GM19372 (cell line): Measurements from ENCODE around the gene CNTNAP2.
"Not testable (repeated sequence)": the region's sequence is repeated elsewhere in the genome, so short reads cannot be mapped to it uniquely, and the experiment has no call there.

ENCODE experiments used
- ATAC-seq: cut with Tn5 transposase; IDR thresholded peaks from one replicate; pipeline ENCODE4 v1.9.1; 2021; ENCODE audit warnings: mild to moderate bottlenecking, low read depth, moderate library complexity; ENCODE audit not compliant: unreplicated experiment

Gene CNTNAP2

DNA sequence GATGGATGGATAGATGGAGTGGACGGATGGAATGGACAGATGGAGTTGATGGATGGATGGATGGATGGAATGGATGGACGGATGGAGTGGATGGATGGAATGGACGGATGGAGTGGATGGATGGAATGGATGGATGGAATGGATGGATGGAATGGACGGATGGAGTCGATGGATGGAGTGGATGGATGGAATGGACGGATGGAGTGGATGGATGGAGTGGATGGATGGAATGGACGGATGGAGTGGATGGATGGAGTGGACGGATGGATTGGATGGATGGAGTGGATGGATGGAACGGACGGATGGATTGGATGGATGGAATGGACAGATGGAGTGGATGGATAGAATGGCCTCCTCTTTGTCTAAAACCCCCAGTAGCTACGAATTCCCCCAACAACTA is 2214.9 kb downstream of the CNTNAP2 start:
- not testable (repeated sequence) for ATAC-seq

DNA sequence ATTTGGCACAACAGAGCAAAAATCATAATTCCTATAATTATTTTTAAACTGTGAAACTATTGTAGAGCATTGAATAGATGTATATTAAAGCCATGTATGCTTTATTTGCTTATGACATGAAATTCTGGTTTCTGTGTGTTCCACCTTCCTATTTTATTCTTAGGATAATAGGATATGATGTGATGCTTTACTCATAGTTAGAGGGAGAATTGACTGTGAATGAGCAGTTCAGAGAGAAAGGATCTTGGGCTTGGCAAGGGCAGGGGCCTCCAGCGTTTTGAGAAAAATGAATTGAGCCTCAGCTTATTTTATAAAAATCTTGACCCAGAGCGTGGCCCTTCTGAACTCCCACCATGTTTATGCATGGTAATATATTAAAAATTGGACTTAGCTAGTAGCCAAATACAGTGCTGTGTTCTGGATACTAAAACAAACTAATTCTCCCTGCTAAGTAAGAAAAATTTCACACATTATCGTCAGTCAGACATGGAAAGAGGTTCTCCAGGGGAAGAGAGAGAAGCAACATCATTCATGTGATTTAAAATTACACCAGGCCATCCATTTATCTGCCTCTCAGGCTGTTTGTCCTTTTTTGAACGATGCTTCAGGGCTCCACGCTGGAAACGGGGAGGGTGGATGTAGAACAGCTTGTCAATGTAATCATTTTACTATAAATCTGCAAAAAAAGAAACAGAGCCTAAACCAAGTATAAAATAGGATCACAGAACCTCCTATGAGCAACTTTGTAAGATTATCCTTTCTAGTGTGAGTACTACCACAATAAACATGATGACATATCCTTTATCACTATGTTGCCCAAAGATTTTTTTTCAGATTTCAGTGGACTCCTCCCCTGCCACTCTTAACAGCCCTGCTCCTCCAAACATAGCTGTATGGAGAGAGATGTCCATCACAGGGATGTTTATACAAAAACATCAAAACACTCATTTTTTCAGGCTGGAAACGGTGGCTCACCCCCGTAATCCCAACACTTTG is 2215.9 kb downstream of the CNTNAP2 start:
- no peak for ATAC-seq

DNA sequence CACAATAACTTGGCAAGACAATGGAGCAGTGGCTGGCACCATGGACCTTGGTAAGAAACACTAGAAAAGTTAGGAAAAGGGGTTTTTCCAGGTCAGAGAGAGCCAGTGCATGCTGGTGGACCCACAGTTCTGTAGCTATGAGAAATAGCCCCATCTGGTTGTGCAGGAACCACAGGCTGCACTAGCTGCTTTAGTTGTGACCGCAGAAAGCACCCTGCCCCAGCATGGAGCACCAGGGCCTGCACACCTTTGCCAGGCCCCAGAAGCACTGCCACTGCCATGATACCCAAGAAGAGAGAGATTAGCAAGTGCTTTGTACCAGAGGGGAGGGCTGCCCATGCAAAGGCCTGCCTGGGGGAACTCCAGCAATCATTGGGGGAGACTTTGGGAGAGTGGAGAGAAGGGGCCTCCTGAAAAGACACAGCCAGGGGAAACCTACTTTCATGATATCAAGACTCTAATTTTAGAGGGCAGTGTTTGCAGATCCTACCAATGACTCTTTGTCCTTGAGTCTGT is 2217.9 kb downstream of the CNTNAP2 start:
- ATAC-seq = no peak

DNA sequence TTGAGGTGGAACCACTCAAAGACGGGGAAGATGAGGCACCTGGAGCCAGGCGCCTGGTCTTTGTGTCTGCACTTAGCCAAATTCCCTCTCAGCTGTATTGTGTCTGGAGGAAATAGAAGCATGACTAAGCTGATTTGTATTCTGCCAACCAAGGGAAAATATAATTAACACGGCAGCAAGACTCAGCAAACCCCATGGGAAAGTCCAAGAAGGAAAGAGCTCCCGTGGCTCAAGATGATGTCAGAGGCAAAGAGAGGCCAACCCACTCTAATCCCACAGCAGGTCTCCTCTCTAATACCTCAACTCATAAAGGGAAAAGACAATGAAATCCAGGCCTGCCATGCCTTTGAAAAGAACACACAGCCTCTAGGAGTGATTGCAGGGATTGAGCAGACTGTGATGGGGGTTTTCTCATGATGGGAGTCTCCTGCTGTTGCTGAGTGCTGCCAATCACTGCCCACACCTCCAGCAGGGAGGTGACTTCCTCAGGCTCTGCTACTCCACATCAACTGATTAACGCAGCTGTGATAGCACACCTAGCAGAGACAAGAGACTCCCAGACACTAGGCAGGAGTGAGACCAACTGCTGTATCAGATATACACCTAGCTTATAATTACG is 2218.5 kb downstream of the CNTNAP2 start:
- no peak for ATAC-seq

DNA sequence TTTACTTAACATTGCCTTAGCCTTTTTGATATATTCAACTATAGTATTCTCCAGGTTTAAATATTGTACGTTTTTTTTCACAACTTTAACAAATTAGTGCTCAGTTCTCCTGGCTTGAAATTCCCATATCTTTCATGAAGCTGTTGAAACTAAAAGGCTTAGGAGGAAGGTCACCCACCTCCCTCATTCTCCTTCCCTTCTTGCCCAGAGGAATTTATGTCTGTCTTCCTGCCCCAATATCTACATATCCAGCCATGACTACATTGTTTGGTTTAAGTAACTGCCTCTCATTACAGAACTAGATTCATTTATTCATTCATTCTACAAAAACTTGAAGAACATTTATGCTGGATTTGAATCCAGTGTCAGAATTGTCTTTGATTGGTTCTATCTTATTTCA is 2219.2 kb downstream of the CNTNAP2 start:
- no peak for ATAC-seq

DNA sequence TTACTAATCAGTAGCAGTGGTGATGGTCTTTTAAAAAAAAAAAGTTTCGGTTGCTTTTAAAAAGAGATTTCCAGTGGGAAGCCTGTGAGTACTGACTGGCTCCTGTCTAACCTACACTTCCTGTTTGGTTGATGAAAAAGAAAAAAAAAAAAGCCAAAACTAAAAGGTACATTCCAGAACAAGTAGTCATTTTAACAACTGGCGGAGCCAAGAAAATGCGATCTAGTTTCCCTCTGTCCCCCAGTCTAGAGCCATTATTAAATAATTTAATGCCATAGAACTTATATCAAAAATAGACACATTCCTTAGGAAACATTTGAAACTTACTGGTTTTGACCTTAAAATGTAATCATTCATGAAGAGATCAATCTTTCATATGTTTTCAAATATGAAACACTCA is 2219.8 kb downstream of the CNTNAP2 start:
- ATAC-seq = no peak

DNA sequence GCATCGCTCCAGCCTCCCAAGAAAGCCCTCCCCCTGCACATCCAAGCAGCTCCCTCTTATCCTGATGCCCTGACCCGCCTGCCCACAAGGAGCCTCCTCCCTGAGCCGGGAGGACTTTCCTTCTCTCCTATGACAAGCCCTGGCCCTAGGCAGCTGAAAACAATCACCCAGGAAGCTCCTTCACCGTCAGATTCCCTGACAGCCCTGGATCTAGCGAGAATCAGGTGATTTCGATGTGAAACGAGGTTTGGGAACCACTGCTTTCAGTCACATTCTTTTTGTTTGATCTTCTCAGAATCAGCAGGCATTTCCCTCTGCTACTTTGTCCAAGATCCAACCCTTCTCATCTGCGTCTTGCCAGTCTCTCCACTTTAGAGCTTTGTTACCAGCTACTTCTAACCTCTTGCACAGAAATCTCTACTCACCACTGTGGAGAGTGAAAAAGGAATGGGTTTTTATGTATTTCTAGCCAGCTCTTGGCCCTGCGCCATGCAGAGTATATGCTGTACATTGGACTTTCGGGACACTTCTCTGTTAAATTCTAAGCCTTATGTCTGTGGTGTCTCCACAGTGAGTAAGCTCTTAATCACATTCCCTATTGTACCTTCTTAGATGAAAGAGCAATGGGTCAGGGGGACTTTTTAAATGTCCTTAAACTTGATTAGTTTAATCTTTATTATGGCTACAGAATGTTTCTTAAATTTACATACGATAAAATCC is 2220.8 kb downstream of the CNTNAP2 start:
- no peak for ATAC-seq

DNA sequence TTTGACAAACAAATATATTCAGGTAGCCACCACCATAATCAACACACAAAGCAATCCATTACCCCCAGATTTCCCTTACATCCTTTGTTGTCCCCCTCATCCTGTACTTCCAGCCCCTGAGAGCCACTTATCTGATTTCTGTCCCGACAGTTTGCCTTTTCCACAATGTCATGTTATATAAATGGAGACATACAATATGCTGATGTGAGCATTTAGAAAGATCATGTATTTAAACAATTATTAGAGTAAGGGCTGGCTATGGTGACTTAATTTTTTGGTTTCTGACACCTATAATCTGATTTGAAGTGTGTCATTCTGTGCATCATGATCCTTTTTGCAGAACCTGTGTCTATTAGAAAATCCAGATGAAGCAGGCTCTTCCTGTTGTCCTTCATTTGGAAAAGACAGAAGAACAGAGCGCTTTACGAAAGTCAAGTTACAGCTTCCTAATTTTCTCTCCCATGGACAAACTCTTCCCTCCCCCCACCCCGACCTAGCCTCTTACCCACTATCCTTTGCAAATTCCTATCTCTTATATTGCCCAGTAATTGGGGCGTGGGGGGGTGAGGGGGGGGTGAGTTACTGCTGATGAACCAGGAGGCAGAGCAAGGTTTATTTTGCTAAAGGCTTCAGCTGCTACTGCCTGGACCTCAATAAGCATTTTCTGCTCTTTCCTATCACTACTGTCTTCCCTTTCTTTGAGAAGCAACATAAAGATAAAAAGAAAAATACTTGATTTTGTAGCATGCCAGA is 2221.6 kb downstream of the CNTNAP2 start:
- no peak for ATAC-seq

DNA sequence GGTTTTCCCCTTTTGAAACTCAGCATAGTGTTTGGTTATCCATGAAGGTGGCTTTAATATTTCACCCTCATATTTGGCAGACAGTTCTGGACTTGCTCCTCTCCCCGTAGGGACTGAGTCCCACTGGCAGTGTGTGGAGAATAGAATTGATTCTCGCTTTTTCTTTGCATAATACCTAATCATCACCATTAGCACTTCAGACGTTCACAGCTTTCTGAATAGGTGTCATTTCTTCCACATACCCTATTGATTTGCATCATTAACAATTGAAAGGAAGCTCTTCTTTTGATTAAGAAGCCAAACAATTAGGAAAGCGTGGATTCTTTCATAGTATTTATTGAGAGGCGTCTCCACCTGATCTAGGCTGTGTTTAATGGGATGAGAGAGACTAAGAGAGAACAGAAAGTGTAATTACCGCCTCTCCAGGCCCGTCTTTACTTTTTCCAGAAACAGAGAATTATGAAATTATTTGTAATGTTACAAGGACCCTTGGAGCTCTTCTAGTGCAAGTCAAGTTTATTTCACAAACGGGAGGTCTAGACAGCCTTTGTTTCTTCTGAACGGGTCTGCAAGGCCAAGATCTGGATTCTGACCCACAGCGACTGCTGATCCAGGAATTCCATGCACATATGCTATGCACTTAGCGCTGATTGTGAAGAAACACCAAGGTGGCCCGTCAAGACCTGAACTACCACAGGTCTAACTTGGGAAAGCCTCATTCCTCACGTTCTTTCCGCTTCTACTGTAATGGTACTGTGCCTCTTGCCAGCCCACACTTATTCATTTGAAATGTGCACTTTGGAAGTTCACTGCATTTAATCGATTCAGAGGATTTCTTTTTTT is 2224.1 kb downstream of the CNTNAP2 start:
- ATAC-seq = no peak

DNA sequence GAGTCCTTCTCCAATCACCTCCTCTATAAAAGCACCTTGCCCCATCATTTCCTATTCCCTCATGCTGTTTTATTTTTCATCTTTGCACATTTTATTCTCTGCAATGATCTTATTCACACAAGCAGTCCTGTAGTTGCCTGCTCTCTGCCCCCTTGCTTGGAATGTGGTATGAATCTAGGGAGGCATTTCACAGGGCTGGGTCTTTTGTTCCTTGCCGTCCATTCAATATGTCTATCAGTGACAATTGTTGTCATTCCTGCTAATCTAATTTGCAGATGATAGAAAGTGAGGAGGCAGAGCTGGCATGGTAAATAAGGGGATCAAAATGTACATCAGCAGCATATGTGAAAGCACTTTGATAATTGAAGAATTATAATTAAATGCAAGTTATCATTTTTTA is 2227.8 kb downstream of the CNTNAP2 start:
- ATAC-seq = no peak

DNA sequence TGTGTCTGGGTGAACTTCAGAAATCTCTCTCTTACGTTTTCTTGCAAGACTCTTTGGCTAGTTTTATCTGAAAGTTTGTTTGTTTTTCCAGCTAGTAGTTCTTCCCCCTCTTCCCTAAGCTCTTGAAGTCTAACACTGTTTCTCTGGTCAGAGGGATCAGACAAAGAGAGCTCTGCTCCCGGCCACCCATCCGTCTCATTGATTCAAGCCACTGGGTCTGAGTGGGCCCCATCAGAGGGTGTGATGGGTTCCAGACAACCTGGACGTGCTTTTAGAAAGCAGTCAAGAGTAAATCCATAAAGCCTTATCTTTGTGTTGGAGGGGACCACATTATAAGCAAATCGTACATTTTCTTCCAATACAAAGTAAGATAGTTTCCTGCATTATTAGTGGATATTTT is 2231.4 kb downstream of the CNTNAP2 start:
- no peak for ATAC-seq

DNA sequence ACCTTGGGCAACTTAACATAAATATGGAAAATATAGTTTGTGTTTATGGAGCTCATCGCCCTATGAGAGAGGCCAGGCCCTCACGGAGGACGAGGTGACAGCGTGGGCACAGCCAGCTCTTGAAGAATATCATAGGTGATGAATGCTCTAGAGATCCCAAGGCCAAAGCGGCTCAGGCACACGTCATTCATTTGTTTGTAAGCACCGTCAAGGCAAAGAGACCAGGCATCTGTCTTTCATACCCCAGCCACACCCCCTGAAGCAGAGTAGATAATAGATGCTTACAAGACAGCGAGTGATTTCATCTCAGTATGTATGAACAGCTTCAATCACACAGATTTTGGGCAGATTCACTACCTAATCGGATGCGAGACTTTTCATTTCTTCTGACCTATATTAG is 2231.9 kb downstream of the CNTNAP2 start:
- no peak for ATAC-seq

DNA sequence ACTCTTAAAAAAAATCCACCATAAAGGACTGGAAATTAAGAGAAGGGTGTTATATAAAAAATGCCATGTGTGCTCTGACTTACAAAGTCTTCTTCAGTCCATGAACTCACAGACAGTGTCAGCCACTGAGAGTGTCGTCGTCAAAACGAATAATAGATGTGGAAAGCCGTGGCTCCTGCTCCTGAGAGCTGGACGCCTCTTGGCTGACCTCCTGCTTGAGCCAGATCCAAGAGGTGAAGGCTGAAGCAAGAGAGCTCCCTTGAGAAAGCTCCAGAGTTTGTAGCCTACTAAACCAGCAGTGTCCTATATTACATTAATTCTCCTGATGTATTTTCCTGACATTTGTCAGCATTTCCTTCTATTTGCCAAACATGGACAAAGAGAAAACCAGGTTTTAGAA is 2239.7 kb downstream of the CNTNAP2 start:
- ATAC-seq = no peak

DNA sequence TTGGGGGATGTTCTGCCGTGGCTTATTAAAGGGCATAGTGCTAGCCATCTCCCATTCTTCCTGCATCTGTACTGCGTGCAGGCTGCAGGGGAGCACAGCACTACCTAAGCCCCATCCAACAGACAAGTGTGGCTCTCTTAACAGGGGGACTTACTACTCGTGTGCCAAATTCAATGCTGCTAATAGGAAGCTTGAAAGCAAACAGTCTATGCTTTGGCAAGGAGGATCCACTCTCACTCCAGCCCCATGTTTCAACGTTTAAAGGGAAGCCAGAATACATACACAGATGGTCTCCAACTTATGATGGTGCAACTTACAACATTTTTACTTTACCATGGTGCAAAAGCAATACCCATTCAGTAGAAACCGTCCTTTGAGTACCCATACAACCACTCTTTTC is 2245.9 kb downstream of the CNTNAP2 start:
- no peak for ATAC-seq

DNA sequence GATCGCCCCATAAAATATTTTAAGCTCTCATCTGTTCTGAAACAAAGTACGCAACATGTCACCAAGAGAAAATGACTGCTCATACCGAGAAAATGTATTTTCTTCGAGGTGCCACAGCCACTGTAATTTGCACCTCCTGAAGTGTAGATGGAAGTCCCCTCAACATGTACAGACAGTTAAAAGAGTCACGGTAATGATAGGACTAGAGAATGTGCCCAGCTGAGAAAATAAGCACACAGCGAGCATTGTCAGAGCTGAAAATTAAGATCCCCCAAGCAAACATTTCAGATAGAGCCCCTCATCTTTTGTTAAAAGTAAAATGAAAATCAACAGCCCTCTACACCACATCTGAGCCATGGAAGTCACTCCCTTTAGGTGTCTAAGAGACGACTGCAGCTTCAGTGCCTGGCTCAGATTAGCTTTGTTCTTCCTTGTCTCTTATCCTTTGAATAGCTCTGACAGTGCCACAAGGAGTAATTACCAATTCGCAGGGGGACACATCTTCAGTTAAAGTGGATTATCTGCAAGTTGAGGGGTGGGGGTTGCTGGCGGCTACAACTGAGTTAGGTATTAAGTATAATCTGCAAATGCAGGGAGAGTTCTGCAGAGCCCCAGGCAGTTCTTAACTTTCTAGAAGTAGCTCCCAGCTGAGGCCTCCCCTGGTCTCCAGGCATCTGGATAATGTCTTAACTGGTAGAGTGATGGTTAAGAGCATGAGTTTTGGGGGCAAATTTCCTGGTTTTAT is 2251.3 kb downstream of the CNTNAP2 start:
- ATAC-seq = no peak

DNA sequence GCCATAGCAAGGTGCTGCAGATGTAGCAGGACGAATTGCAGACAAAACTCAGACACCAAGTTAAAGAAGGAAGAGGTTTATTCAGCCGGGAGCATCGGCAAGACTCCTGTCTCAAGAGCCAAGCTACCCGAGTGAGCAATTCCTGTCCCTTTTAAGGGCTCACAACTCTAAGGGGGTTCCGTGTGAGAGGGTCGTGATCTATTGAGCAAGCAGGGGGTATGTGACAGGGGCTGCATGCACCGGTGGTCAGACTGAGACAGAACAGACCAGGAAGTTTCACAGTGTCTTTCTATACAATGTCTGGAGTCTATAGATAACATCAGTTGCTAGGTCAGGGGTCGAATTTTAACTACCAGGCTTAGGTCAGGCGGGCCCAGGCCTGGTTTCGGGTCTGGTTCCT is 2252.0 kb downstream of the CNTNAP2 start:
- ATAC-seq = no peak

DNA sequence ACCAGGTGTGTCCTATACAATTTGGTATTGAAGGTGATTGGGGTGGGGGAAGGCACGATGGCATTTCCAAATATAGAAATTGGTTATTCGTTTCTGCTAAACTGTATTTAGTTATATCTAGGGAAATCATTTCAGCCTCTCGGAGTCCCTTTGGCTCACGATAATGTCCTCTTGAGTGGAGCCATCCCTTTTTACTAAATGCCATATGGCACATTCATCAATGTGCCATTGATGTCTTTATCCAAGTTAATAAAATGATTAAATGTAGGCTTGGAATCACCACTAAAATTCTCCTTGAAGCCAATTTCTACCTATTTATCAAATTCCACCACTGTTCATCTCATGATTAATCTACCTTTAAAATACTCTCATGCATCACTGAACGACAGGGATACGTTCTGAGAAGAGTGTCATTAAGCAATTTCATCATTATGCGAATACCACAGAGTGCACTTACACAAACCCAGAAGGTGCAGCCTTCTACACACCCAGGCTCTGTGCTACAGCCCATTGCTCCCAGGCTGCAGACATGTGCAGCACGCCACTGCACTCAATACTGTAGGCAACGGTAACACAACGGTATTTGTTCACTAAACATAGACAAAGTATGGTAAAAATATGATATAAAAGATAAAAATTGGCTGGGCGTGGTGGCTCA is 2254.8 kb downstream of the CNTNAP2 start:
- ATAC-seq = no peak
